Dedifferentiated amniotic fluid mesenchymal stem cell (primary cell): ENCODE results near the gene OR2T1.
A peak's percentile ranks its signal among the peaks of the same experiment; 100 is the strongest.
"Not testable (repeated sequence)": the region's sequence is repeated elsewhere in the genome, so short reads cannot be mapped to it uniquely, and the experiment has no call there.

ENCODE experiments used
- DNase-seq: peaks from one replicate; pipeline ENCODE4 v3.0.0-alpha.2; 2016; ENCODE audit errors: extremely low spot score

Gene OR2T1, protein sequence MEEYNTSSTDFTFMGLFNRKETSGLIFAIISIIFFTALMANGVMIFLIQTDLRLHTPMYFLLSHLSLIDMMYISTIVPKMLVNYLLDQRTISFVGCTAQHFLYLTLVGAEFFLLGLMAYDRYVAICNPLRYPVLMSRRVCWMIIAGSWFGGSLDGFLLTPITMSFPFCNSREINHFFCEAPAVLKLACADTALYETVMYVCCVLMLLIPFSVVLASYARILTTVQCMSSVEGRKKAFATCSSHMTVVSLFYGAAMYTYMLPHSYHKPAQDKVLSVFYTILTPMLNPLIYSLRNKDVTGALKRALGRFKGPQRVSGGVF

DNA sequence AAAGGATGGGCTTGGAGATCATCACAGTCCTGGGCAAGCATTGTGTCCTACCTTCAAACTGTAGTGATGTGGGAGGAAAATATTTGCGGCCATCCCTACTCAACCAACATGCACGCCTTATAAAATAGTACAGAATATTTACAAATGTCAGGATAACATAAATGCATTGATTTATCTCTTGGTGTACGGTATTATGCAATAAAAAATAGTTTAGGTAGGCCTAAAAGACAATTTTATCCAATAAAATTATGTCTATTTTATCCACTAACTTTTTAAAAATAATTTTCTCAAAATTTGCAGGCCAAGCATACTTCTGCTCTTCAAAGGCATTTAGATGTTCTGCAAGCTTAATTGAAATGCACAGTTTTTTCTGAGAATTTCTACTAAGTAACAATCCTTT is at the start of gene OR2T1:
TSS of gene OR2T1 (plus strand) at position 301 of the 400 bp plus-strand sequence. CDS start 3,100 bp downstream, outside the sequence.
- no peak for DNase-seq

DNA sequence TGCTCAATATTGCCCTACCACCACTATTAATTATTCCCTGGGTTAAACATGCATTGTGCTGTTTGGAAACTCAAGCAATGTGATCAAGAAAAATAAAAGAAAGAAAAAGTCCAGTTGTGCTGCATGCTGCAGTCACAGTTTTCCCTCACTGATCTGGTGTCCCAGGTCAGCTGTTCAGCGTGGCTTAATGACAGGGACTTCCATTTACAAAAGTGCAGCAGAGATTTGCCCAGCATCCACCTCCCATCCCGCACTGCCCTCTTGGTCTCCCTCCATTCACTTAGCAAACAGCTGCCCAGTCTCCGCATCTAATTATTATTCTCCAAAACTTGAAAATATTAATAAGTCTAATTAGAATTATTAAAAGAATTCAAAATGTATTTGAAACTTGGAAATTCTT is 43.4 kb upstream of the OR2T1 start:
- no peak for DNase-seq

DNA sequence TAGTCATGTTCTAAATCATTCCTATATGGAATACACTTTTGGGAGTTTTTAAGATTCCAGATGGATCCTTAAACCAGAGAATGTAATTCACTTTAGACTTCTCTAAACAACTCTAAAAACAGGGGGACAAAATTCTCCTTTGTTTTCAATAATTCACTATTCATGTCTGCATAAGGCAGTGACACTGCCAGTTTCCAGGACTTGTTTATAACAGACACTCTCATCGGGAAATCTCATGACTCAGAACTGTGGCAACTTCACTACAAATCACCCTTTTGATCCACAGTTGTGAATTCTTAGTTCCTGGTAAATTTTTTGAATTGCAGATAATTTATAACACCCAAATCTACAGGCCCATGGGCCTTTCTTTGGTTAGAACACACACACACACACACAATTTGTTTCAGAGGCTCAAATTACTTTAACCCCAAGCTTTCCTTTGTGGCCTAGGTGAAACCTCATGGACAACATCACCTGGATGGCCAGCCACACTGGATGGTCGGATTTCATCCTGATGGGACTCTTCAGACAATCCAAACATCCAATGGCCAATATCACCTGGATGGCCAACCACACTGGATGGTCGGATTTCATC is 41.6 kb upstream of the OR2T1 start, which contains the start of gene OR2T4:
TSS of gene OR2T4 (plus strand) at position 545 of the 595 bp plus-strand sequence. CDS start at position 545, 0 bp downstream.
- no peak for DNase-seq

DNA sequence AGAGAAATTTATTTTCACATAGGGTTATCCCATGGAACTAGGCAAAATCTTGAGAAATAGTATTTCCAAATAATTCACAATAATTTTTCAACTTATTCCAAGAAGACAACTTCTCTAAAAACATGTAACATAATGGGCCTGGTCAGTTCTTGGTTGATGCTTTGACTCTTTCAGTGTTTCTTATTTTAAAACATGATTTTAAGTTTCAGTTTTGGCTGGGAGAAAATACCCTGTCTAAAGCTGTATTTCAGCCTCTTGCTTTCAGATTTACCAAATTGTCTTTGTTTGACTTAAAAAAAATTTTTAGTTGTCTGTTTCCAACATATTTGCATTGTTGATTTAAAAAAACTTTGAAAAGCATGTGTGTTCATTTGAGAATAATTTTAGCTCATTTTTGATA is 36.2 kb upstream of the OR2T1 start:
- DNase-seq, result no peak

DNA sequence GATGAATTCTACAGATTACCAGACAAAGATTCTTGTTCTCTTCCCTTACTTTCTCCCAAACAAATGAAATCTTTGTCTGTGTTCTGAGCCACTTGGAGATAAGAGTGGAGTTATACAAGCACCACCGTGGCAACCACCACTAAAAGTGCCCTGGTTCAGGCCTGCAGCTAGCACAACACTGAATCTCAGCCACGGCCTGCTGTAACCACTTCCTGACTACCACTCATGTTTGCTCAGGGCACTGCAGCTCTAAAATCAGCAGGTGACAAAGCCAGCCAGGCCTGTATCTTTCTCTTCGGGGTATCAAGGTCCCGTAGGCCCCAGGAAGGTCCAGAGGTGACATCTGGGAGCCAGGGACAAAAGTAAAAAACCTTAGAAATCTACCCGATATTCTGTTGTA is 30.5 kb upstream of the OR2T1 start:
- no peak for DNase-seq

DNA sequence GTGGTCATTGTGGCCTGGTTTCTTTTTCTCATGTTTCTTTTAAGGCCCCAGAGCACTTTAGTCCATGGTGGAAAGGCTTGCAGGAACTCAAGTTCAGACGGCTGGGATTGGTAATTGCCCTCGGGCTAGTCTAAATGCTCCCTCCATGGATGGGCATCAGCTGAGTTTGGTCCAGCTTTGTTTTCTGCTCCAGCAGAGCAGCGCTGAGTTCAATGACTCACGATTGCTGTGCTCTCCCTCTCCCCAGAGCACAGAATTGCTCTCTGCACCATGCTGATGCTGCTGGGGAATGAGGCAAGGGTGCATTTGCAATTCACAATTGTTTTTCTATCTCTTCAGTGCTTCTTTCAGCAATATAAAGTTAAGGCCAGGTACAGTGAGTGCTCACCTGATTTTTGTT is 29.1 kb upstream of the OR2T1 start:
- no peak for DNase-seq

DNA sequence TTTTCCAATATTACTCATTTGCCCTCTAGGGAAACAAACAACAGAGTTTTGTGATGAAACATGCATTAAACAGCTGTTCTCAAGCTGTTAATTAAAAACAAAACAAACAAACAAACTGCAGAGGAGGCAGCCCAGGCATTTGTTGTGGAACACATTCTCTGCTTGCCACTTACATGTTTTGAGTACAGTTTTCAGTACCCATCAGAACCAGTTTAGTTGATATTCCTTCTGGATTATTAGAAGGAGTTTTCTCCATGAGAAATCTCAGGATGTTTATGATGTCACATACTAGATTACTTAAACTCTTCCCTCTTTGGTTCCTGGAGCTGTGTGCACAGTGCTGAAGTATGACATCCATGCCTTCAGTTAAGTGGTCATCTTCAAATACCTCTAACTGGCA is 27.4 kb upstream of the OR2T1 start, which contains the start of gene OR2T6:
TSS of gene OR2T6 (plus strand) at position 301 of the 400 bp plus-strand sequence. CDS start 11,863 bp downstream, outside the sequence.
- DNase-seq, result no peak

DNA sequence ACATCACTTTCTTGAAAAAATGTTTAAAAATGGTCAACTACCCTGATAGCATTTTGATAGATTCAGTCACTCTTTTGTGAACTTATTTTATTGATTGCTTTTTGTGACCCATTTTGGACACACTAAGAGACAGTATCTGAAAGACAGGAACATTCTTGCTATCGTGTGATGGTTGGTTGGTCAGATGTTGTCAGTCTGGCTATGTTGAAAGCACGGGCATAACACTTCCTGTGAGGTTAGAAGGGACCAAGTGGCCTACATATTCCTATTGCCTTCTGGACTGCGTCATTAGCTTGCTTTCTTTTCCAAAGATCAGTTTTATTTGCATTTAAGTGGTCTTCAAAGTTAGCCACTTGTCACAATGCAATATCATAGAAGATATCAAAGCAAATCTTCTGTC is 25.9 kb upstream of the OR2T1 start:
- no peak for DNase-seq

DNA sequence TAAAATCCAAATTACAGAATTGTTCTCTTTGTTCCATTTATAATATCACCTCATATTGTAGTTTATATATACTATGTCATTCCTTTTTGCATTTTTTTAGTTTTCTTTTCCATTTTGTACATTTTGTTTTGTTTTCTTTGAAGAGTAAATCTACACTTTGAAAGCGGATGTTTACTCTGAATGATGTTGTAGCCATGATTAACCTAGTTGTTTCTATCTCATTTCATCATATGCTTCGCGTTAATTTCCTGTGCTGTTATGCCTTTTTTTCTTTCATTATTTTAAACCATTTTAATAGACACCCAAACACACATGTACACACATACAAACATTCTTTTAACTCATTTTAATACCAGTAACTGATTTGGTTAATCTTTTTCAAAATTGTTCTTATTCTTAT is 22.0 kb upstream of the OR2T1 start:
- no peak for DNase-seq

DNA sequence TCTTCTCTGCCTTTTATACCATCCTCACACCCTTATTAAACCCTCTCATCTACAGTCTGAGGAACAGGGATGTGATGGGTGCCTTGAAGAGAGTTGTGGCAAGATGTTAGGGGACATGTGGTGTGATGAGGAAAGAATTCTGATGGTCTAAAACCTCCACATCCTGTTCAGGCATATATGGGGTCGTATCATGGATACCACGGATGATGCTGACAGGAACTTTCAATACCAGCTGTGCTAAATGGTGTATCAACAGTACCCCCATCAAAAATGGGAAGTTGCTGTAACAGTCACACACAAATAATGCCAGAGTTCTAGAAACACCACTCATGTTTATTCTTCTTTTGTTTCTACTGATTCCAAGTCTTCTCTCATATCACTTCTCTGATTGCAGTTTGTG is 14.4 kb upstream of the OR2T1 start:
- no peak for DNase-seq

DNA sequence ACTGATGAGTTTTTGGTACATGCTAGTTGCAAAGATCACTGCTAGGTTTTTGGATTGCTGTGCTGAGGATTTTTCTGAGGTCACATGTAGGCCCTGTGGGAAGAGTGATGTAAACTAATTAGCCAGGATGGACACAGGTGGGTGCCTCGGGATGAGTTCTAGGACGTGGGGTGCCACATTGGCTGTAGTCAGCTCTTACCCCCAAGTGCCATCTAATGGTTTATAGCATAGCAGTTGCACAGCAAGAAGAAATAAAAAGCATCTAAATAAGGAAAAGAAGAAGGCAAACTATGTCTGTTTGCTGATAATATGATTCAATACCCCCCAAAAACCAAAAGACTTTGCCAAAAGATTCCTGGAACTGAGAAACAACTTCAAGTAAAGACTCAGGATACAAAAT is 9.8 kb upstream of the OR2T1 start:
- DNase-seq, result no peak

DNA sequence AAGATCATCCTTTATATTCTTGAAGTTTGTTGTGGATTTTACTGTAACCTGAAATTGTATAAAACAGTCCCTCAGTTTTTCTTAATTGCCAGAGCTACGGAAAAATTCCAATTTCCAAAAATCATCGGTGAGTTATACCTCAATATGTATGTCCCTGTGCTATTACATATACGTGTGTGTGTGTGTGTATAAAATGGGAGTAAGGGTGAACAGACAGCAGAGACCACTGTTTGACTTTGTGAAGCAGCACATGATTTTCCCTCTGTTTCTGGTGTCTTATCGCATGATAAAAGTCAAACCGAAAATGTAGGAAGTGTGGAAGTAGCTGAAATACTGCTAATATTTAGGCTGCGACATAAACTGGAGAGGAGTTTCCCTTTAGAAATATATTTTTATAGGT is 1.2 kb downstream of the OR2T1 start:
- no peak for DNase-seq

DNA sequence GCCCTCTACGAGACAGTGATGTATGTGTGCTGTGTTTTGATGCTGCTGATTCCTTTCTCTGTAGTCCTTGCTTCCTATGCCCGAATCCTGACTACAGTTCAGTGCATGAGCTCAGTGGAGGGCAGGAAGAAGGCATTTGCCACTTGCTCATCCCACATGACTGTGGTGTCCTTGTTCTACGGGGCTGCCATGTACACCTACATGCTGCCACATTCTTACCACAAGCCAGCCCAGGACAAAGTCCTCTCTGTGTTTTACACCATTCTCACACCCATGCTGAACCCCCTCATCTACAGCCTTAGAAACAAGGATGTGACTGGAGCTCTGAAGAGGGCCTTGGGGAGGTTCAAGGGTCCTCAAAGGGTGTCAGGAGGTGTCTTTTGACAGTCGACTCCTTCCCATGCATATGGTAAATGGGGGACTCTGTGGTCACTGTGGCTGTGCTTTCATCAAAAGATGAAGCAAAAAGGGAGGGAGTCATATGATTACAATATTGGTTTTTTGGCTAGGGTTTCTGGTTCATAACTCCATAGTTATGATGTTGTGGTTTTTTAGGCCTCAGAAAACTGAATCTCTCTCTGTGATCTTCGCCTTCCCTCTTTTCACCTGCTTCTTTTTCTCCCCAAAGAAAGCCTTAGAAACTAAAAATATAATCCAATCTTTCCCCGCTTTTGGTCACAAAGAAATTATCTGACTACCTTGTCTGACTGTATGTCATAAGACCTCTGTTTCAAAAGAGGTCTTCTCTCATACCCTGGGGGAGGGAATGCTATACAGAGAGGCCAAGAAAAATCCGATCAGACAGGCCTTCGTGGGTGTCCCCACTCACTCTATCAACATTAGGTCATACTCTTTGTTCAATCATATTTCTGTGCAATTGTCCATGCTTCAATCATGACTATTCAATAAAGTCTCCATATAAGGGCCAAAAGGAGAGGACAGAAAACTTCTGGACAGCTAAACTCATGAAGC is 4.2 kb downstream of the OR2T1 start:
- DNase-seq, result peak; percentile 6

DNA sequence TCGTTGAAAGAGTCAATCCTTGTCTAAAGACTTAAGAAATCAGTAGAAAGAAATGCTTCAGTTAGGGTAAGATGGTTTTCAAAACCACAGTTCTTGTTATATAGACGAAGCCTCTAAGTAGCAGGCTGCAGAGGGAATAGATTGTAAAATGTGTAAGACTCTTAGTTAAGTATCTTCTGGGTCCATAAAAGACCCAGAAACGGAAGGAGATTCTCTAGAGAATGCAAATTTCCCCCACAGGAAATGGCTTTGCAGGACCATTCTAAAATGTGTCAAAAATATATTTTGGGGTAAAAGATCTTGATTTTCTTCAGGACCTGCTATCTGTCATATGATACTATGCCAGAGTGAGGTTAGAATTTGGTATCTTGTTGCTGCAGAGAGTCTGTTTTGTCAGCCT is 13.4 kb downstream of the OR2T1 start:
- peak; percentile 8 for DNase-seq

DNA sequence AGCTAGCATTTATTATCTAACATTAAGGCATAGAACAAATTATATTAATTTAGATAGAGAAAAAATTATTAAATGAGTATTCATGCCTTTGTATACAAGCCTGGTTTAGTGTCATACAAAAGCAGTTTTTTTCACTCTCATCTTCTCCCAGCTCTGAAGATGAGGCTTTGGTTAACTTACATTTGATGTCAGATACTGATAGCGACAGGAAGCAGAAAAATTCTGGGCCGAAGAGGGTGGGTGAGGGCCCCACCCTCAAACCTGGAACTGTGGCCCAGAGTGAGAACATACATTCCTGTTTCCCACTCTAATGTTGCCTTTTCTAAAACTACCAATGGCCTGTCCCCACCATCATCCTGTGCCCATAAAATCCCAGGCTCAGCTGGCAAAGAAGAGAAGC is 15.0 kb downstream of the OR2T1 start:
- DNase-seq, result no peak

DNA sequence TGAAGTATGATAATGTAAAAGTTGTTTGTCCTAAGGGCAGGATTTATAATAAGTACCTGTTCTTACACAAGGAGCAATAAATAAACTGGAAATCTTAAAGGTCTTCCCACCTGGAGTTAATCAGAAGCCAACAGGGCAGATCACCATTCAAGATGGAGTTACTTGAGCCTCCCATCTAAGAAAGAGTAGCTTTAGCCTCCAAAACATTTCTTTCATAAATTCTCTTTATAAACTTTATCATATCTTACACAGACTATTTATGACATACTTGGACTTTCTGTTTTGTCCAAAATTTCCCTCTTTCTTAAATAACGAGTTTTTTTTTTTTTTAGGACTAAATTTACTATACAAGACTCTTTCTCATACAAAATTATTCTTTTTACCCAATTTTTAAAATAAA is 18.5 kb downstream of the OR2T1 start:
- no peak for DNase-seq

DNA sequence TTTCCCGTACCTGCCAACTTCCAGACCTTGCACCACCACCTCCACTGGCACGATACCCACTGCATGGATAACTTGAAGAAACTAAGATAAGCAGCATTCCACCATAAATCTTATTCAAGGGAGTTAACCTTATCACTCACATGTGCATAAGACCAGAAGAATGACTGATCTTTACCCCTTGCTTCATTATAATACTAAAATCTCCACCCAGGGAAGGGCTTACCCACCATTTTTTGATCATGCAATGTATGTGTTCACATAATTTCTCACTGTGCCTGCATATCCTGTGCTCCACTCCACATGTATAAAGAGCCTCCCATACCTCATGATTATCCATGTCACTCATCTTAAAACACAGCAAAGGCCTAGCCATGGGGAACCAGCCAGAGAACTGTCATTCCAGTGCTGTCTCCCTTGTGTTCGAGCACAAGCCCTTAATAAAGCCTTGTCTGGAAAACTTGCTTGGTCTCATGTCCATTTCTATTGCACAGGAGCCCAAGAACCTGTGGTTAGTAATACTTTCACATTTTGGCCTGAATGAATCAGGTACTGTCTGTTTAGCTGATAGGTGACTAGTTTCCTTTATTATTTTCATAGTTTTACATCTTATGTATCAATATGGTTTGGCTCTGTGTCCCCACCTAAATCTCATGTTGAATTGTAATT is 24.8 kb downstream of the OR2T1 start:
- not testable (repeated sequence) for DNase-seq

DNA sequence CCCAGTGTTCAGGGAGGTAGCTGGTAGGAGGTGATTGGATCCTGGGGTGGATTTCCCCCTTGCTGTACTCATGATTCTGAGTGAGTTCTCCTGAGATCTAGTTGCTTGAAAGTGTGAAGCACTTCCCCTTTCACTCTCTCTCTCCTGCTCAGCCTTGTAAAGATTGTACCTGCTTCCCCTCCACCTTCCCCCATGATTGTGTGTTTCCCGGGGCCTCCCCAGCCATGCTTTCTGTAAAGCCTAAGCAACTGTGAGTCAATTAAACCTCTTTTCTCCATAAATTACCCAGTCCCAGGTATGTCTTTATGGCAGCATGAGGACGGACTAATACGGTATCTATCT is 25.3 kb downstream of the OR2T1 start:
- DNase-seq, result peak; percentile 8

DNA sequence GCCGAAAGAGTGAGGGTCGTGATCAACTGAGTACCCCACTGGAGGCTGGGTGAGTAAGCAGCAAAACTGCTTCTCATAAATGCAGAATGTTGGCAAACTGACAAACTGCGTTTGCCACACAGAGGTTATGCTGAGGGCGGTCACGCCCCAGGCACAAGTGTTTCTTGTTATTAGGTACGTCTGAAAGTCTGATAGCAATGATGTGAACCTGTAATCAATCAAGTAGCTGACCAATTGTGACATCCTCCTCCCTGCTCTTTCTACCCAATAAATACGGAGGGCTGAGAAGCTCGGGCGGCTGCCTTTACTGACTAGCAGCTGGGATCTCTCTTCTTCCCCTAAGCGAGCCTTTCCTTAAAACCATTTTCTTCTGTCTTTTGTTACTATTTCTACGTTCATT is 28.8 kb downstream of the OR2T1 start:
- not testable (repeated sequence) for DNase-seq

DNA sequence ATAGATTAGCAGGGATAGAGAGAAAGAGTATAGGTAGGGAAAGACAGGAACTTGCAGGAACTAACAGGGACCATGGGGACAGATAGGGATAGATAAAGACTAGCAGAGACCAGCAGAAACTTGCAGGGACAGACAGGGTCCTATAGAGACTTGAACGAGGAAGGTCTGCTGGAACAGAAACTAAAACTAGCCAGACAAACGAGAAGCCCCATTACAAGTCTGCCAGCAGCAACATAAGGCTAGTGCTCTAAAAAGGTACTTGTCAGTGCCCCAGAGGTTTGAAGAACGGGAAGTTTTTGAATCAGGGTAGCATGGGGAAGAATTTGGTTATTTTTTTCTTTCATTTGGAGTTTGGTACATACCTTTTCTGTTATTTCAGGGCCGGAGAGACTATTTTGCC is 29.4 kb downstream of the OR2T1 start:
- DNase-seq, result peak; percentile 8

DNA sequence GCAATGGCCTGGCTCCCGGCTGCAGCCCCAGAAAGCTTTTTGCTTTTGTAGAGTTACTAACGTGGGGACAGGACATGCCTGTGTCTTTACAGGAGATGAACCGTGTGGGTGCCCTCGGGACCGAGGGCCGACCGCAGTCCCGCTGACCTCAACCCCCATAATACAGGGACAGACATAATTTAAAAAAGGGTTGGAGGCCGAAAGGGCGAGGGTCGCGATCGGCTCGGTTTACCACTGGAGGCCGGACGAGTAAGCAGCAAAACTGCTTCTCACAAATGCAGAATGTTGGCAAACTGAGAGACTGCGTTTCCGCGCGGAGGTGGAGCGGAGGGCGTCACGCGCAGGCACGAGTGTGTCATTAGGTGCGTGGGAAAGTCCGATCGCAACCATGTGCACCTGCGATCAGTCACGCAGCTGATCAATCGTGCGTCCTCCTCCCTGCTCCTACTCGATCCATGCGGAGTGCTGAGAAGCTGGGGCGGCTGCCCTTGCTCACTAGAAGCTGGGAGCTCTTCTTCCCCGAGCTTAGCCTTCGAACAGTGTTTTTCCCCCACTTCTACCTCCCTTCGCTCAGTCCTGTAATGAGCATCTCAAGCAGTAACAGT is 31.1 kb downstream of the OR2T1 start:
- DNase-seq, result not testable (repeated sequence)
